ENCODE measurements around the gene TTC31. TPM values are rescaled to one million over a fixed set of nuclear protein-coding genes. Genes with fewer than 3 reads are reported as not detected.

Gene TTC31
- total and polyA plus RNA-seq, 2 donors (not counting 1 experiment from before 2014, with no cell fraction given): 68.5 to 72.3 TPM

DNA sequence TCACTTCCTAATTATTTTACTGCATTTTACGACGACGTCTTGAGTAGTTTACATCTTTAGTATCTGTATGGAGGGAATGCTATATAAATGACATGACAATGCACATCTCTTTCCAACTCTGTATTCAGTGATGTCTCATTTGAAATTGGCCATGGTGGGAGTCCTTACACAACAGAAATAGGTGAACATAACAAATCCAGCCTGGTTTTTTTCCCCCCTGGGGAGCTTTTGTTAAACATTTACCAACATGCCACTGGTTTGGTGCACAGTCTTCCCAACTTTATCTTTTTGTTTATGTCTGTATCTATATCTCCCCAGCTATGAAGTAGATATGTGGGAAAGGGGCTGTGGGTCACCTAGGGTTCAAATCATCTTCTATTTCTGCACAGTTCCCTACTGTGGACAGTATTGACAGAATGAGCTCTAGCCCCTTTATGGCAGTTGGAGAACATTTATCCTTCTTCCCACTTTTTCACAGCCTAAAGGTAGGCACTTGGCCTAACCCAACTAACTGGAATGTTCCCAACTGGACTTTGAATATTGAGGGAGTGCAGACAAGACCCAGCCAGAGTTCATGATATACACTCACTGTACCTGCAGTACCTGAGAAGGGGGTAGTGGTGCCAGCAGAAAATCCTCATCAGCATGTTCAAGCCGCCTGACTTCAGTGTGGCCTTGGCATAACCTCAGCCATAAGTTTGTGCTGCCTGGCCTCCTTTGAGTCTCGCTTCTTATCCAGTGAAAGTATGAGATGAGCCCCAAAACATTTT is 35.5 kb upstream of the TTC31 start:
- Mint-ChIP-seq H3K27ac (no peak overlapping the region), H3K27me3 (peaks cover 11% of the 10 kb centered on the region), H3K4me3 (no peak overlapping the region), H3K9me3 (ENCODE audit: insufficient read depth) (no peaks in the 10 kb centered on the region), H3K4me1 (peaks cover 2% of the 10 kb centered on the region)
- intact Hi-C loops (cut with micrococcal nuclease): no loop called here
- Histone ChIP-seq H2AFZ (ENCODE audit: insufficient read depth, low read depth, low read length, poor library complexity, severe bottlenecking) (no peak overlapping the region), H3K9me3 (ENCODE audit: control extremely low read depth in 1 of 3, control insufficient read depth in 2 of 3, insufficient read depth in 1 of 3, low read length in 2 of 3) (no peaks in the 10 kb centered on the region), H3K27ac (ENCODE audit: low read length in 2 of 2) (no peak overlapping the region), H3K9ac (ENCODE audit: low read length) (no peak overlapping the region), H3K79me2 (ENCODE audit: control insufficient read depth, insufficient read depth, low read length) (no peaks in the 10 kb centered on the region), H3K4me3 (ENCODE audit: control extremely low read depth in 1 of 5, extremely low read depth in 1 of 5, insufficient read depth in 1 of 5, low read depth in 2 of 5, low read length in 4 of 5) (no peak overlapping the region), H3K4me1 (ENCODE audit: control insufficient read depth in 2 of 2, insufficient read depth in 2 of 2, low read length in 2 of 2) (peaks cover 0 to 2% of the 10 kb centered on the region in 2 donors), H3K27me3 (replicated peaks in 1 of 4; ENCODE audit: control extremely low read depth in 1 of 4, control insufficient read depth in 3 of 4, insufficient read depth in 4 of 4, low read length in 3 of 4) (peaks cover 0 to 16% (median 3%) of the 10 kb centered on the region in 4 experiments), H3K4me2 (replicated peaks; ENCODE audit: low read depth, low read length, poor library complexity, severe bottlenecking) (no peak overlapping the region), H3K36me3 (replicated peaks in 1 of 2; ENCODE audit: control extremely low read depth in 1 of 2, control insufficient read depth in 1 of 2, extremely low read depth in 1 of 2, insufficient read depth in 2 of 2, low read length in 1 of 2) (no peaks in the 10 kb centered on the region), H4K20me1 (ENCODE audit: control insufficient read depth, insufficient read depth, low read length, poor library complexity, severe bottlenecking) (no peaks in the 10 kb centered on the region)
- TF ChIP-seq, protein P1, sequence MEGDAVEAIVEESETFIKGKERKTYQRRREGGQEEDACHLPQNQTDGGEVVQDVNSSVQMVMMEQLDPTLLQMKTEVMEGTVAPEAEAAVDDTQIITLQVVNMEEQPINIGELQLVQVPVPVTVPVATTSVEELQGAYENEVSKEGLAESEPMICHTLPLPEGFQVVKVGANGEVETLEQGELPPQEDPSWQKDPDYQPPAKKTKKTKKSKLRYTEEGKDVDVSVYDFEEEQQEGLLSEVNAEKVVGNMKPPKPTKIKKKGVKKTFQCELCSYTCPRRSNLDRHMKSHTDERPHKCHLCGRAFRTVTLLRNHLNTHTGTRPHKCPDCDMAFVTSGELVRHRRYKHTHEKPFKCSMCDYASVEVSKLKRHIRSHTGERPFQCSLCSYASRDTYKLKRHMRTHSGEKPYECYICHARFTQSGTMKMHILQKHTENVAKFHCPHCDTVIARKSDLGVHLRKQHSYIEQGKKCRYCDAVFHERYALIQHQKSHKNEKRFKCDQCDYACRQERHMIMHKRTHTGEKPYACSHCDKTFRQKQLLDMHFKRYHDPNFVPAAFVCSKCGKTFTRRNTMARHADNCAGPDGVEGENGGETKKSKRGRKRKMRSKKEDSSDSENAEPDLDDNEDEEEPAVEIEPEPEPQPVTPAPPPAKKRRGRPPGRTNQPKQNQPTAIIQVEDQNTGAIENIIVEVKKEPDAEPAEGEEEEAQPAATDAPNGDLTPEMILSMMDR (IDR thresholded peaks at IDR 0.05): no peak
- no peak for TF ChIP-seq EZH2 (IDR thresholded peaks at IDR 0.05; ENCODE audit: borderline replicate concordance, insufficient read depth, low read depth, low read length, poor library complexity, severe bottlenecking)
- no peak for ATAC-seq (ENCODE audit: low read depth)
- CTCF ChIA-PET: no interaction called here
- POLR2A ChIA-PET: interaction anchor here (0.6 to 0.7 kb wide), 2 partner anchors 77 to 268 kb away, joined by 4 to 6 read pairs; no protein-coding TSS in a partner anchor
- DNase-seq: no peak
- 100% methylated on average over 1 of the region's 5 CpGs for WGBS (ENCODE audit: insufficient coverage)

DNA sequence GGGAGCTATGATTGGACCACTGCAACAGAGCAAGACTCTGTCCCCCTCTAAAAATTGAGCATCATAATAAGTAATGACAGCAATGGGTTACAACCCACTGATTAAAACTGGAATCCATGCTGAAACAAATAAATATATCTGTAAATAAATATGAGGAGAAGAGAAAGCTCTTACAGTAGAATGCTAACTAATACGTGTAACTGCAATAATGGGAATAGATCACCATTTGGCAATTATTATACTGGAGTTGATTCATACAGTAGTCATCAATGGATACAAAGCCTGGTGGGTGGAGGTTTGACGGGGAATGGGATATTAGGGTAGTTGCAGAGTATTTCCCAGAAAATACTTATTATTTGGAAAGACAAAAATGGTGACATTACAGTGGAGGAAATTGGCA is 34.1 kb upstream of the TTC31 start:
- no peaks in the 10 kb centered on the region for H3K9me3 Mint-ChIP-seq (ENCODE audit: insufficient read depth)
- Histone ChIP-seq H3K9me3 (ENCODE audit: control extremely low read depth in 1 of 3, control insufficient read depth in 2 of 3, insufficient read depth in 1 of 3, low read length in 2 of 3) (no peaks in the 10 kb centered on the region), H4K20me1 (ENCODE audit: control insufficient read depth, insufficient read depth, low read length, poor library complexity, severe bottlenecking) (no peaks in the 10 kb centered on the region), H3K9ac (ENCODE audit: low read length) (no peak overlapping the region), H3K27ac (ENCODE audit: low read length in 2 of 2) (no peak overlapping the region), H2AFZ (ENCODE audit: insufficient read depth, low read depth, low read length, poor library complexity, severe bottlenecking) (no peak overlapping the region), H3K4me1 (ENCODE audit: control insufficient read depth in 2 of 2, insufficient read depth in 2 of 2, low read length in 2 of 2) (peaks cover 0 to 7% of the 10 kb centered on the region in 2 donors), H3K79me2 (ENCODE audit: control insufficient read depth, insufficient read depth, low read length) (no peaks in the 10 kb centered on the region), H3K4me3 (ENCODE audit: control extremely low read depth in 1 of 5, extremely low read depth in 1 of 5, insufficient read depth in 1 of 5, low read depth in 2 of 5, low read length in 4 of 5) (no peak overlapping the region), H3K27me3 (replicated peaks in 1 of 4; ENCODE audit: control extremely low read depth in 1 of 4, control insufficient read depth in 3 of 4, insufficient read depth in 4 of 4, low read length in 3 of 4) (peaks cover 0 to 7% (median 1%) of the 10 kb centered on the region in 4 experiments), H3K4me2 (replicated peaks; ENCODE audit: low read depth, low read length, poor library complexity, severe bottlenecking) (no peak overlapping the region), H3K36me3 (replicated peaks in 1 of 2; ENCODE audit: control extremely low read depth in 1 of 2, control insufficient read depth in 1 of 2, extremely low read depth in 1 of 2, insufficient read depth in 2 of 2, low read length in 1 of 2) (no peaks in the 10 kb centered on the region)
- CTCF ChIA-PET: no interaction called here
- POLR2A ChIA-PET: no interaction called here
- WGBS (ENCODE audit: insufficient coverage): no CpG with 5 or more reads among the region's 2 CpGs
- no peak overlapping the region for H3K27ac Mint-ChIP-seq
- peaks cover 10% of the 10 kb centered on the region for H3K27me3 Mint-ChIP-seq
- H3K4me3 Mint-ChIP-seq: no peak overlapping the region
- DNase-seq (no peak), ATAC-seq (ENCODE audit: low read depth) (no peak)
- intact Hi-C loops (cut with micrococcal nuclease): no loop called here
- TF ChIP-seq, protein P1 (IDR thresholded peaks at IDR 0.05): no peak
- no peak for TF ChIP-seq EZH2 (IDR thresholded peaks at IDR 0.05; ENCODE audit: borderline replicate concordance, insufficient read depth, low read depth, low read length, poor library complexity, severe bottlenecking)
- peaks cover 11% of the 10 kb centered on the region for H3K4me1 Mint-ChIP-seq
